Thoracic aorta (tissue), 2 donors: Measurements from ENCODE around the gene HNRNPA0. TPM values are rescaled to one million over a fixed set of nuclear protein-coding genes. Genes with fewer than 3 reads are reported as not detected.

Source experiments
- ATAC-seq: fragments of 150-250 bp; one replicate; pipeline ENCODE4 v1.8.0; 2017; ENCODE audit warnings: low read depth; ENCODE audit not compliant: insufficient number of reproducible peaks, low FRiP score
- DNase-seq: peaks from one replicate; pipeline ENCODE4 v3.0.0-alpha.2; 2020; ENCODE audit warnings: low spot score
- H3K27ac ChIP-seq, 2 donors: fragments of 200-600 bp; sonication (generic); 1 replicate in 1 of 2; 2 replicates in 1 of 2; pipeline ENCODE4 v1.5.1; 2016; ENCODE audit warnings: mild to moderate bottlenecking in 2 of 2, moderate library complexity in 2 of 2
- H3K27me3 ChIP-seq: fragments of 200-600 bp; sonication (generic); replicated peaks from 2 replicates; pipeline ENCODE4 v1.6.0; 2016; ENCODE audit warnings: mild to moderate bottlenecking; ENCODE audit not compliant: insufficient read depth
- H3K36me3 ChIP-seq: fragments of 200-600 bp; sonication (generic); one replicate; pipeline ENCODE4 v1.5.1; 2016
- H3K4me1 ChIP-seq, 2 donors: fragments of 200-600 bp; sonication (generic); 1 replicate in 1 of 2; 2 replicates in 1 of 2; pipeline versions ENCODE4 v1.5.1 to v1.6.0; 2016; ENCODE audit warnings: low read depth in 2 of 2, mild to moderate bottlenecking in 1 of 2; ENCODE audit not compliant: control insufficient read depth in 1 of 2
- H3K4me3 ChIP-seq: fragments of 200-600 bp; sonication (generic); 2 replicates; pipeline ENCODE4 v1.5.1; 2016; ENCODE audit warnings: mild to moderate bottlenecking
- H3K9me3 ChIP-seq: fragments of 200-600 bp; sonication (generic); 2 replicates; pipeline ENCODE4 v1.5.1; 2016
- CTCF ChIP-seq: fragments of 200-600 bp; sonication (generic); IDR thresholded peaks from one replicate; pipeline ENCODE4 v1.5.1; 2019; ENCODE audit warnings: antibody characterized with exemption
- total RNA-seq, 2 donors: library from RNA; depleted of rRNA; stranded (reverse); fragments of >200 nt; gene quantifications; one replicate each; pipeline versions ENCODE4 v1.1.0 to v1.2.3, GENCODE V29; 2016

HNRNPA0 gene
- total RNA-seq, 2 donors from 2014 or later = 9.3 to 14.9 TPM

GRCh38 chr5:137724251-137724650 lies 29.9 kb downstream of the HNRNPA0 start:
- no peak overlapping the region for H3K27ac ChIP-seq
- peaks cover 5% of the 10 kb centered on the region for H3K9me3 ChIP-seq
- DNase-seq = no peak
- no peaks in the 10 kb centered on the region for H3K4me1 ChIP-seq
- no peaks in the 10 kb centered on the region for H3K36me3 ChIP-seq
- ATAC-seq = no peak
- no peak overlapping the region for H3K4me3 ChIP-seq
- H3K27me3 ChIP-seq = no peaks in the 10 kb centered on the region
- TF ChIP-seq CTCF = no peak

GRCh38 chr5:137718611-137719010 lies 35.6 kb downstream of the HNRNPA0 start:
- TF ChIP-seq CTCF = no peak
- no peak for ATAC-seq
- no peak overlapping the region for H3K4me3 ChIP-seq

DNA sequence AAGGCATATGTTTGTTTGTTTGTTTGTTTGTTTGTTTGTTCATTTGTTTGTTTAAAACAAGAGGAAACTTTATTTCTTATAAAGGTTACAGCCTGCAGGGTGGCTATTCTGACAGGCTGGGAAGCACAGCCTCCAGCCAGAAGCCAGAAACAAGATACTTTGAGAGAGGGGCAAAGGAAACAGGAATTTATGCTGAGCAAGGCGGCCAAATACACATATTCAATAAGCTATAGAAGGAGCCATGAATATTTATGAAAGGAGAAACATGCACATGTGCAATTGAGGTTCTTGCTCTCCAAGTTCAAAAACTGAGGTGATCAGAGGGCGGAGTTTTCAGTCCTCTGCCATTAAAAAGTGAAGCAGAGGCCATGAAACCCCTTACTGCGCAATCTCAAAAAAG lies 37.8 kb downstream of the HNRNPA0 start:
- Histone ChIP-seq H3K27ac (no peak overlapping the region), H3K4me1 (peaks cover 4 to 15% of the 10 kb centered on the region in 2 donors), H3K27me3 (no peaks in the 10 kb centered on the region), H3K4me3 (no peak overlapping the region), H3K36me3 (no peaks in the 10 kb centered on the region), H3K9me3 (no peaks in the 10 kb centered on the region)
- no peak for DNase-seq
- TF ChIP-seq CTCF = no peak
- ATAC-seq = no peak

More at GRCh38 chr5:137718611-137719010, 35.6 kb downstream of the HNRNPA0 start:
- peaks cover 4 to 10% of the 10 kb centered on the region in 2 donors for H3K4me1 ChIP-seq
- peak overlapping the region in 1 of 2 donors; percentile 13 for H3K27ac ChIP-seq
- H3K27me3 ChIP-seq = no peaks in the 10 kb centered on the region
- peaks cover 5% of the 10 kb centered on the region for H3K9me3 ChIP-seq
- no peak for DNase-seq
- no peaks in the 10 kb centered on the region for H3K36me3 ChIP-seq

DNA sequence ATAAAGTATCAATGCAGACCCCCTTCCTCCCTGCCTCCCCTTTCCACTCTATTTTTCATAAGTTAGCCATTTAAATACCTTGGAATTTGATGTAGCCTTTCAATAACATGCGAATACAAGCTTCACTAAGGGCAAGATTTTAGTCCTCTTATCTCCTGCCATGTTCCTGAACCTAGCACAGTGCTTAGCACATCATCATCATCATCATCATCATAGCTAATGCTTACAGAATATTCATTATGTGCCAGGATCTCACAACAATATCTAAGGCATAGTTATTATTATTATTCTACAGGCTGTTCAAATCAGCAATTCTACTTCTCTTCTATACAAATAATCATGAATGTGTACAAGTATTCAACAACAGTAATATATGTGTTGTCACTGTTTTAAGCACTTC lies 38.7 kb downstream of the HNRNPA0 start:
- no peaks in the 10 kb centered on the region for H3K9me3 ChIP-seq
- ATAC-seq (no peak), DNase-seq (no peak)
- TF ChIP-seq CTCF = no peak
- H3K27ac ChIP-seq = no peak overlapping the region
- H3K36me3 ChIP-seq = no peaks in the 10 kb centered on the region
- H3K27me3 ChIP-seq = no peaks in the 10 kb centered on the region
- H3K4me1 ChIP-seq = peaks cover 4 to 20% of the 10 kb centered on the region in 2 donors
- H3K4me3 ChIP-seq = no peak overlapping the region

GRCh38 chr5:137714946-137715345 lies 39.2 kb downstream of the HNRNPA0 start:
- Histone ChIP-seq H3K4me1 (peaks cover 4 to 26% of the 10 kb centered on the region in 2 donors), H3K9me3 (no peaks in the 10 kb centered on the region), H3K27ac (no peak overlapping the region), H3K4me3 (no peak overlapping the region), H3K27me3 (no peaks in the 10 kb centered on the region), H3K36me3 (no peaks in the 10 kb centered on the region)
- DNase-seq = no peak
- no peak for TF ChIP-seq CTCF
- no peak for ATAC-seq
